ENCODE measurements around the gene DACT3.

DNA sequence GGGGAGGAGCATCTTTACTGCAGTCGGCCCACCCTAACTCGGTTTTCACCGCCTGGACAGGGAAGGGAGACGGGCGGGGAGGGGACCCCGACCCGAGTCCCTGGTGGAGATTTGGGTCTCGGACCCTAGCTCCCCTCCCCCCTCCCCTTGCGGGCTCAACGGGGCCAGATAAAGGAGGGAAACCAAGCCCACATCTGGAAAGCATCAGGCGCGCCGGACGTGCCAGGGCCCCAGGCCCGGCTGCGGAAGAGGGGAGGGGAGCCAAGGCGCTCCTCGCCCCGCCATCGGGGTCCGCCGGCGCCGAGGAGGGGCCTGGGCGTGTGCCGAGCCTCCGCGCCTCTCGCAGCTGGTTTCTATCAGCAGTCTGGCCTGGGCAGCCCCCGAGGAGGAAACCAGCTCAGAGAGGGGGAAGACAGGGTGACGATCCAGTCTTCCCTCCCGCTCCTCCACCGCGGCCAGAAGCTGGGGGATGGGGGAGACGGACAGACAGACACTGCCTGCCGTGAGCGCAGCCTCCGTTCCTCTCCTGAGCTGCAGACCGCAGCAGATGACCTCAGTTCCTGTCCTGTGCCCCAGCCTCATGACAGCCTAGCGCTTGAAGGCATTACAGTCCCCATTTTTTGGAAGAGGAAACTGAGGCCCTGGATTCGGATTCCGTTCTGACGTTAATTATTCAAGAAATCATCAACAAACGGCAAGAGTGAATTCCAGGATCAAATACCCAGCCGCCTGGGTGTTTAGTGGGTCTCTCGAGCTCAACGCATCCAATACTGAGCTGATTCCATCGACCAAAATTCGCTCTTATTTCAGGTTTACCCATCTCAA, 21.4 kb downstream of the DACT3 start:
- TF ChIP-seq, protein P1, sequence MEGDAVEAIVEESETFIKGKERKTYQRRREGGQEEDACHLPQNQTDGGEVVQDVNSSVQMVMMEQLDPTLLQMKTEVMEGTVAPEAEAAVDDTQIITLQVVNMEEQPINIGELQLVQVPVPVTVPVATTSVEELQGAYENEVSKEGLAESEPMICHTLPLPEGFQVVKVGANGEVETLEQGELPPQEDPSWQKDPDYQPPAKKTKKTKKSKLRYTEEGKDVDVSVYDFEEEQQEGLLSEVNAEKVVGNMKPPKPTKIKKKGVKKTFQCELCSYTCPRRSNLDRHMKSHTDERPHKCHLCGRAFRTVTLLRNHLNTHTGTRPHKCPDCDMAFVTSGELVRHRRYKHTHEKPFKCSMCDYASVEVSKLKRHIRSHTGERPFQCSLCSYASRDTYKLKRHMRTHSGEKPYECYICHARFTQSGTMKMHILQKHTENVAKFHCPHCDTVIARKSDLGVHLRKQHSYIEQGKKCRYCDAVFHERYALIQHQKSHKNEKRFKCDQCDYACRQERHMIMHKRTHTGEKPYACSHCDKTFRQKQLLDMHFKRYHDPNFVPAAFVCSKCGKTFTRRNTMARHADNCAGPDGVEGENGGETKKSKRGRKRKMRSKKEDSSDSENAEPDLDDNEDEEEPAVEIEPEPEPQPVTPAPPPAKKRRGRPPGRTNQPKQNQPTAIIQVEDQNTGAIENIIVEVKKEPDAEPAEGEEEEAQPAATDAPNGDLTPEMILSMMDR (IDR thresholded peaks at IDR 0.05): no peak
- no peak for TF ChIP-seq ZFX (IDR thresholded peaks at IDR 0.05; ENCODE audit: borderline replicate concordance)
